Liver (tissue), 9 donors: ENCODE data around the gene CXCL1. TPM values are rescaled to one million over a fixed set of nuclear protein-coding genes. Genes with fewer than 3 reads are reported as not detected.

Experiments used
- DNase-seq: peaks from one replicate; pipeline ENCODE4 v3.0.0-alpha.2; 2017; ENCODE audit warnings: low spot score
- H3K27ac ChIP-seq, 2 donors: one replicate each; pipeline ENCODE4 v1.7.0; 2013; ENCODE audit warnings: inconsistent platforms in 2 of 2, low read length in 2 of 2, control low read depth in 1 of 2, low read depth in 1 of 2, mild to moderate bottlenecking in 1 of 2
- H3K27me3 ChIP-seq, 4 donors: one replicate each; pipeline versions ENCODE4 v1.6.1 to v1.7.0; 2013; ENCODE audit warnings: low read length in 3 of 4, inconsistent platforms in 1 of 4, mild to moderate bottlenecking in 1 of 4, moderate library complexity in 1 of 4; ENCODE audit not compliant: control insufficient read depth in 4 of 4, insufficient read depth in 4 of 4
- H3K36me3 ChIP-seq, 4 donors: one replicate each; pipeline versions ENCODE4 v1.6.1 to v1.7.0; 2013; ENCODE audit warnings: low read length in 3 of 4, mild to moderate bottlenecking in 3 of 4, low read depth in 1 of 4, moderate library complexity in 1 of 4; ENCODE audit not compliant: control insufficient read depth in 4 of 4, insufficient read depth in 3 of 4
- H3K4me1 ChIP-seq, 4 donors: one replicate each; pipeline versions ENCODE4 v1.6.1 to v1.7.0; 2013; ENCODE audit warnings: low read length in 3 of 4, mild to moderate bottlenecking in 3 of 4, moderate library complexity in 1 of 4; ENCODE audit not compliant: control insufficient read depth in 4 of 4, insufficient read depth in 4 of 4
- H3K4me3 ChIP-seq, 3 donors: one replicate each; pipeline versions ENCODE4 v1.6.1 to v1.7.0; 2013; ENCODE audit warnings: low read length in 3 of 3, control low read depth in 1 of 3, low read depth in 1 of 3, mild to moderate bottlenecking in 1 of 3
- H3K9ac ChIP-seq, 2 donors: one replicate each; pipeline ENCODE4 v1.7.0; 2013; ENCODE audit warnings: low read length in 2 of 2, mild to moderate bottlenecking in 2 of 2, moderate library complexity in 2 of 2, control low read depth in 1 of 2, low read depth in 1 of 2
- H3K9me3 ChIP-seq, 4 donors: one replicate each; pipeline versions ENCODE4 v1.6.1 to v1.7.0; 2013; ENCODE audit warnings: low read length in 3 of 4; ENCODE audit not compliant: control insufficient read depth in 4 of 4
- EGR1 ChIP-seq, 2 donors: IDR thresholded peaks; 2 replicates each; pipeline ENCODE4 v1.6.1; 2016 to 2018; ENCODE audit warnings: antibody characterized with exemption in 2 of 2, low read depth in 2 of 2
- FOXA1 ChIP-seq: IDR thresholded peaks from 2 replicates; pipeline ENCODE4 v1.6.1; 2016; ENCODE audit warnings: antibody characterized with exemption
- FOXA2 ChIP-seq: IDR thresholded peaks from 2 replicates; pipeline ENCODE4 v1.6.1; 2016; ENCODE audit warnings: antibody characterized with exemption
- GABPA ChIP-seq, 2 donors: IDR thresholded peaks in 1 of 2; conservative IDR thresholded peaks in 1 of 2; 2 replicates each; pipeline ENCODE4 v1.6.1; 2016; ENCODE audit warnings: antibody characterized with exemption in 2 of 2, mild to moderate bottlenecking in 1 of 2, moderate library complexity in 1 of 2
- HNF4A ChIP-seq, 2 donors: conservative IDR thresholded peaks; 2 replicates each; pipeline ENCODE4 v1.6.1; 2016; ENCODE audit warnings: antibody characterized with exemption in 2 of 2, mild to moderate bottlenecking in 2 of 2
- HNF4G ChIP-seq: IDR thresholded peaks from 2 replicates; pipeline ENCODE4 v1.6.1; 2016; ENCODE audit warnings: antibody characterized with exemption
- JUND ChIP-seq, 2 donors: IDR thresholded peaks; 2 replicates each; pipeline ENCODE4 v1.6.1; 2016; ENCODE audit warnings: antibody characterized with exemption in 2 of 2
- NR2F2 ChIP-seq: IDR thresholded peaks from 2 replicates; pipeline ENCODE4 v1.6.1; 2016; ENCODE audit warnings: antibody characterized with exemption
- RAD21 ChIP-seq, 2 donors: IDR thresholded peaks; 2 replicates each; pipeline ENCODE4 v1.6.1; 2016; ENCODE audit warnings: antibody characterized with exemption in 2 of 2, mild to moderate bottlenecking in 2 of 2
- RXRA ChIP-seq, 2 donors: IDR thresholded peaks; 2 replicates each; pipeline ENCODE4 v1.6.1; 2017 to 2018; ENCODE audit warnings: antibody characterized with exemption in 2 of 2, mild to moderate bottlenecking in 1 of 2
- SP1 ChIP-seq: IDR thresholded peaks from 2 replicates; pipeline ENCODE4 v1.6.1; 2018; ENCODE audit warnings: antibody characterized with exemption, mild to moderate bottlenecking
- TAF1 ChIP-seq: conservative IDR thresholded peaks from 2 replicates; pipeline ENCODE4 v1.6.1; 2016; ENCODE audit warnings: antibody characterized with exemption, mild to moderate bottlenecking
- YY1 ChIP-seq: IDR thresholded peaks from 2 replicates; pipeline ENCODE4 v1.6.1; 2016; ENCODE audit warnings: antibody characterized with exemption, mild to moderate bottlenecking
- WGBS: extraction: QIAGEN DNeasy Blood & Tissue Kit; methylation state at CpG from one replicate; pipeline ENCODE4 v1.1.7; 2013; 5-methylcytosine and 5-hydroxymethylcytosine counted together
- polyA plus RNA-seq, 2 donors: library from polyadenylated mRNA; stranded (reverse) in 1 of 2; unstranded in 1 of 2; fragments of 200-250 nt in 1 of 2; fragments of >200 nt in 1 of 2; fragmentation: Nextera tagmentation in 1 of 2; extraction: Ambion mirVana in 1 of 2; gene quantifications; one replicate each; pipeline versions ENCODE4 v1.2.1 to v1.2.3, GENCODE V29; 2013 to 2015
- total RNA-seq, 2 donors: library from RNA; depleted of rRNA; stranded (reverse); fragments of >200 nt; gene quantifications; one replicate each; pipeline ENCODE4 v1.2.3, GENCODE V29; 2014
- TF ChIP-seq, protein P1 (sequence below): fragments of 150-350 bp; IDR thresholded peaks from 2 replicates; pipeline ENCODE4 v1.5.1; 2017; ENCODE audit warnings: improper control_type of control experiment, low read depth, low read length; ENCODE audit not compliant: missing input control
- TF ChIP-seq, protein P2 (sequence below): IDR thresholded peaks from 2 replicates; pipeline ENCODE4 v1.6.1; 2016; ENCODE audit warnings: antibody characterized with exemption
- TF ChIP-seq, protein P3 (sequence below): IDR thresholded peaks from 2 replicates; pipeline ENCODE4 v1.6.1; 2016; ENCODE audit warnings: antibody characterized with exemption
- TF ChIP-seq, protein P4 (sequence below): IDR thresholded peaks from 2 replicates; pipeline ENCODE4 v1.6.1; 2016; ENCODE audit warnings: antibody characterized with exemption
- TF ChIP-seq, protein P5 (sequence below): IDR thresholded peaks from 2 replicates; pipeline ENCODE4 v1.6.1; 2016; ENCODE audit warnings: antibody characterized with exemption, mild to moderate bottlenecking
- donor health status: healthy.
- donor health status: healthy.
- donor health status: healthy.
- donor health status: healthy.
- donor health status: healthy.

The CXCL1 gene
- total and polyA plus RNA-seq, 4 donors, result 0.97 to 4.2 (median 2.8) TPM; not detected in 1

DNA sequence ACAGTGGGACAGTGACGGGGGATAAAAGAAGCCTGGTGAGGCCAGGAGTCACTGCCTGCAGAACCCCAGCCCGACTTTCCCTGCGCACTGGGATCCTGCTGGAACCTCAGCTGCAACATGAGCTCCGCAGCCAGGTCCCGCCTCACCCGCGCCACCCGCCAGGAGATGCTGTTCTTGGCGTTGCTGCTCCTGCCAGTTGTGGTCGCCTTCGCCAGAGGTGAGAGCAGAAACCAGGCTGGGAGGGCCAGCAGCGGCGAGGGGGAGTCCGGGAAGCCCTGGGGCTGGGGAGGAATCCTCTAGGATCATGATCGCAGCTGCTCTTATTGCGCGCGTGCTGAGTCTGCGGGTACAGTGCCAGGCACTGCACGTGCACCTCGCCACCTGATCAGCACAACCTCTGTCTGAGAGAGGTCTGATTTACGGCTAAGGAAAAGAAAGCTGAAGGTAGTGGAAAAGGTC lies 15.9 kb upstream of the CXCL1 start, which contains the start of gene PF4V1:
Gene PF4V1, plus strand, starts transcription at position 51 of the 459 bp plus-strand sequence. Its CDS starts 67 bp downstream, at position 118.
- Histone ChIP-seq H3K4me3 (no peak within 1 kb of the TSS), H3K27me3 (no peaks in the 10 kb centered on the region), H3K9me3 (no peaks in the 10 kb centered on the region), H3K36me3 (no peaks in the 10 kb centered on the region), H3K4me1 (peaks cover 3 to 29% (median 11%) of the 10 kb centered on the region in 4 donors), H3K27ac (no peak within 1 kb of the TSS), H3K9ac (no peak within 1 kb of the TSS)
- DNase-seq, result no peak
- no peak for TF ChIP-seq HNF4G
- no peak for TF ChIP-seq RXRA (IDR thresholded peaks at IDR 0.05)
- TF ChIP-seq RAD21 (IDR thresholded peaks at IDR 0.05), result peak in 1 of 2 donors; percentile 8
- no peak for TF ChIP-seq GABPA (IDR thresholded peaks at IDR 0.05 in 1 of 2, conservative IDR thresholded peaks at IDR 0.05 in 1 of 2)
- TF ChIP-seq, protein P1, sequence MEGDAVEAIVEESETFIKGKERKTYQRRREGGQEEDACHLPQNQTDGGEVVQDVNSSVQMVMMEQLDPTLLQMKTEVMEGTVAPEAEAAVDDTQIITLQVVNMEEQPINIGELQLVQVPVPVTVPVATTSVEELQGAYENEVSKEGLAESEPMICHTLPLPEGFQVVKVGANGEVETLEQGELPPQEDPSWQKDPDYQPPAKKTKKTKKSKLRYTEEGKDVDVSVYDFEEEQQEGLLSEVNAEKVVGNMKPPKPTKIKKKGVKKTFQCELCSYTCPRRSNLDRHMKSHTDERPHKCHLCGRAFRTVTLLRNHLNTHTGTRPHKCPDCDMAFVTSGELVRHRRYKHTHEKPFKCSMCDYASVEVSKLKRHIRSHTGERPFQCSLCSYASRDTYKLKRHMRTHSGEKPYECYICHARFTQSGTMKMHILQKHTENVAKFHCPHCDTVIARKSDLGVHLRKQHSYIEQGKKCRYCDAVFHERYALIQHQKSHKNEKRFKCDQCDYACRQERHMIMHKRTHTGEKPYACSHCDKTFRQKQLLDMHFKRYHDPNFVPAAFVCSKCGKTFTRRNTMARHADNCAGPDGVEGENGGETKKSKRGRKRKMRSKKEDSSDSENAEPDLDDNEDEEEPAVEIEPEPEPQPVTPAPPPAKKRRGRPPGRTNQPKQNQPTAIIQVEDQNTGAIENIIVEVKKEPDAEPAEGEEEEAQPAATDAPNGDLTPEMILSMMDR, result no peak
- TF ChIP-seq, protein P2, sequence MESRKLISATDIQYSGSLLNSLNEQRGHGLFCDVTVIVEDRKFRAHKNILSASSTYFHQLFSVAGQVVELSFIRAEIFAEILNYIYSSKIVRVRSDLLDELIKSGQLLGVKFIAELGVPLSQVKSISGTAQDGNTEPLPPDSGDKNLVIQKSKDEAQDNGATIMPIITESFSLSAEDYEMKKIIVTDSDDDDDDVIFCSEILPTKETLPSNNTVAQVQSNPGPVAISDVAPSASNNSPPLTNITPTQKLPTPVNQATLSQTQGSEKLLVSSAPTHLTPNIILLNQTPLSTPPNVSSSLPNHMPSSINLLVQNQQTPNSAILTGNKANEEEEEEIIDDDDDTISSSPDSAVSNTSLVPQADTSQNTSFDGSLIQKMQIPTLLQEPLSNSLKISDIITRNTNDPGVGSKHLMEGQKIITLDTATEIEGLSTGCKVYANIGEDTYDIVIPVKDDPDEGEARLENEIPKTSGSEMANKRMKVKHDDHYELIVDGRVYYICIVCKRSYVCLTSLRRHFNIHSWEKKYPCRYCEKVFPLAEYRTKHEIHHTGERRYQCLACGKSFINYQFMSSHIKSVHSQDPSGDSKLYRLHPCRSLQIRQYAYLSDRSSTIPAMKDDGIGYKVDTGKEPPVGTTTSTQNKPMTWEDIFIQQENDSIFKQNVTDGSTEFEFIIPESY, result no peak
- TF ChIP-seq, protein P3, sequence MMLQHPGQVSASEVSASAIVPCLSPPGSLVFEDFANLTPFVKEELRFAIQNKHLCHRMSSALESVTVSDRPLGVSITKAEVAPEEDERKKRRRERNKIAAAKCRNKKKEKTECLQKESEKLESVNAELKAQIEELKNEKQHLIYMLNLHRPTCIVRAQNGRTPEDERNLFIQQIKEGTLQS, result no peak
- no peak for TF ChIP-seq EGR1 (IDR thresholded peaks at IDR 0.05; ENCODE audit: low read depth in 2 of 2)
- no peak for TF ChIP-seq NR2F2
- WGBS, result 20% methylated on average over 22 of the region's 22 CpGs

DNA sequence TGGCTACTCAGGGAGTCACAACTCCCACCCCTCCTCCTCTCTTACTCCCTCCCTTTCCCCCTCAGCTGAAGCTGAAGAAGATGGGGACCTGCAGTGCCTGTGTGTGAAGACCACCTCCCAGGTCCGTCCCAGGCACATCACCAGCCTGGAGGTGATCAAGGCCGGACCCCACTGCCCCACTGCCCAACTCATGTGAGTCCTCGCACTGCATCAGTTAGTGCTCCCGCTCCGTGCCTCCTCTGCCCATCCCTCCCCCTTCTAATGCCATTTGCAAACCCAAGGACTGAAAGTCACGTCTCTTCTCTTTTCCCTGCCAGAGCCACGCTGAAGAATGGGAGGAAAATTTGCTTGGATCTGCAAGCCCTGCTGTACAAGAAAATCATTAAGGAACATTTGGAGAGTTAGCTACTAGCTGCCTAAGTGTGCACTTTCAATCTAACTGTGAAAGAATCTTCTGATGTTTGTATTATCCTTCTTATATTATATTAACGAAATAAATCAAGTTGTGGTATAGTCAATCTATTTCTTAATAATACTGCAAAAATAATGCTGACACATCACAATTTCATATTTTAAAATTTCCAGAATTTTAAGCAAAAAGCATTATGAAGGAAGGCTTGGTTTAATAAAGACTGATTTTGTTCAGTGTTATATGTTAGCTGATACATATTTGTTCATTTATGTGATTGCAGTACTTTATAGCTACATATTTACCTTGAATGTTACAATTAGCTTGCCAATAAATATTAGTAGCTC lies 15.3 kb upstream of the CXCL1 start:
- H3K9me3 ChIP-seq, result peaks cover 0 to under 1% (median 0%) of the 10 kb centered on the region in 4 donors
- no peak overlapping the region for H3K9ac ChIP-seq
- DNase-seq, result no peak
- H3K4me1 ChIP-seq, result peaks cover 3 to 24% (median 8%) of the 10 kb centered on the region in 4 donors
- H3K4me3 ChIP-seq, result no peak overlapping the region
- no peaks in the 10 kb centered on the region for H3K36me3 ChIP-seq
- 44% methylated on average over 8 of the region's 8 CpGs for WGBS
- no peaks in the 10 kb centered on the region for H3K27me3 ChIP-seq
- H3K27ac ChIP-seq, result no peak overlapping the region
- TF ChIP-seq FOXA2, result no peak
- no peak for TF ChIP-seq JUND (IDR thresholded peaks at IDR 0.05)
- TF ChIP-seq RXRA (IDR thresholded peaks at IDR 0.05), result no peak
- TF ChIP-seq GABPA (IDR thresholded peaks at IDR 0.05 in 1 of 2, conservative IDR thresholded peaks at IDR 0.05 in 1 of 2), result no peak
- TF ChIP-seq FOXA1, result no peak
- TF ChIP-seq NR2F2, result no peak
- no peak for TF ChIP-seq SP1
- no peak for TF ChIP-seq HNF4G
- TF ChIP-seq HNF4A (conservative IDR thresholded peaks at IDR 0.05), result no peak
- TF ChIP-seq, protein P2, result no peak
- TF ChIP-seq, protein P4, sequence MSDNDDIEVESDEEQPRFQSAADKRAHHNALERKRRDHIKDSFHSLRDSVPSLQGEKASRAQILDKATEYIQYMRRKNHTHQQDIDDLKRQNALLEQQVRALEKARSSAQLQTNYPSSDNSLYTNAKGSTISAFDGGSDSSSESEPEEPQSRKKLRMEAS, result no peak
- TF ChIP-seq TAF1, result no peak
- TF ChIP-seq RAD21 (IDR thresholded peaks at IDR 0.05), result no peak
- no peak for TF ChIP-seq YY1
- TF ChIP-seq, protein P1, result no peak
- no peak for TF ChIP-seq EGR1 (IDR thresholded peaks at IDR 0.05; ENCODE audit: low read depth in 2 of 2)
- TF ChIP-seq, protein P5, sequence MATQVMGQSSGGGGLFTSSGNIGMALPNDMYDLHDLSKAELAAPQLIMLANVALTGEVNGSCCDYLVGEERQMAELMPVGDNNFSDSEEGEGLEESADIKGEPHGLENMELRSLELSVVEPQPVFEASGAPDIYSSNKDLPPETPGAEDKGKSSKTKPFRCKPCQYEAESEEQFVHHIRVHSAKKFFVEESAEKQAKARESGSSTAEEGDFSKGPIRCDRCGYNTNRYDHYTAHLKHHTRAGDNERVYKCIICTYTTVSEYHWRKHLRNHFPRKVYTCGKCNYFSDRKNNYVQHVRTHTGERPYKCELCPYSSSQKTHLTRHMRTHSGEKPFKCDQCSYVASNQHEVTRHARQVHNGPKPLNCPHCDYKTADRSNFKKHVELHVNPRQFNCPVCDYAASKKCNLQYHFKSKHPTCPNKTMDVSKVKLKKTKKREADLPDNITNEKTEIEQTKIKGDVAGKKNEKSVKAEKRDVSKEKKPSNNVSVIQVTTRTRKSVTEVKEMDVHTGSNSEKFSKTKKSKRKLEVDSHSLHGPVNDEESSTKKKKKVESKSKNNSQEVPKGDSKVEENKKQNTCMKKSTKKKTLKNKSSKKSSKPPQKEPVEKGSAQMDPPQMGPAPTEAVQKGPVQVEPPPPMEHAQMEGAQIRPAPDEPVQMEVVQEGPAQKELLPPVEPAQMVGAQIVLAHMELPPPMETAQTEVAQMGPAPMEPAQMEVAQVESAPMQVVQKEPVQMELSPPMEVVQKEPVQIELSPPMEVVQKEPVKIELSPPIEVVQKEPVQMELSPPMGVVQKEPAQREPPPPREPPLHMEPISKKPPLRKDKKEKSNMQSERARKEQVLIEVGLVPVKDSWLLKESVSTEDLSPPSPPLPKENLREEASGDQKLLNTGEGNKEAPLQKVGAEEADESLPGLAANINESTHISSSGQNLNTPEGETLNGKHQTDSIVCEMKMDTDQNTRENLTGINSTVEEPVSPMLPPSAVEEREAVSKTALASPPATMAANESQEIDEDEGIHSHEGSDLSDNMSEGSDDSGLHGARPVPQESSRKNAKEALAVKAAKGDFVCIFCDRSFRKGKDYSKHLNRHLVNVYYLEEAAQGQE, result no peak
